Activated CD4-positive, alpha-beta T cell treated with anti-CD3 and anti-CD28 coated beads, Interleukin-2, Interleukin-4, amounts not matched to agents 100 ng/mL and 50 ng/mL, durations not matched to agents 16 hours and 8 hours (primary cell): ENCODE measurements around the gene CCNB1.
"Not testable (repeated sequence)": the region's sequence is repeated elsewhere in the genome, so short reads cannot be mapped to it uniquely, and the experiment has no call there.

Experiments
- DNase-seq: peaks from one replicate; pipeline ENCODE4 v3.0.0-alpha.2; 2020; ENCODE audit warnings: low spot score

The CCNB1 gene

DNA sequence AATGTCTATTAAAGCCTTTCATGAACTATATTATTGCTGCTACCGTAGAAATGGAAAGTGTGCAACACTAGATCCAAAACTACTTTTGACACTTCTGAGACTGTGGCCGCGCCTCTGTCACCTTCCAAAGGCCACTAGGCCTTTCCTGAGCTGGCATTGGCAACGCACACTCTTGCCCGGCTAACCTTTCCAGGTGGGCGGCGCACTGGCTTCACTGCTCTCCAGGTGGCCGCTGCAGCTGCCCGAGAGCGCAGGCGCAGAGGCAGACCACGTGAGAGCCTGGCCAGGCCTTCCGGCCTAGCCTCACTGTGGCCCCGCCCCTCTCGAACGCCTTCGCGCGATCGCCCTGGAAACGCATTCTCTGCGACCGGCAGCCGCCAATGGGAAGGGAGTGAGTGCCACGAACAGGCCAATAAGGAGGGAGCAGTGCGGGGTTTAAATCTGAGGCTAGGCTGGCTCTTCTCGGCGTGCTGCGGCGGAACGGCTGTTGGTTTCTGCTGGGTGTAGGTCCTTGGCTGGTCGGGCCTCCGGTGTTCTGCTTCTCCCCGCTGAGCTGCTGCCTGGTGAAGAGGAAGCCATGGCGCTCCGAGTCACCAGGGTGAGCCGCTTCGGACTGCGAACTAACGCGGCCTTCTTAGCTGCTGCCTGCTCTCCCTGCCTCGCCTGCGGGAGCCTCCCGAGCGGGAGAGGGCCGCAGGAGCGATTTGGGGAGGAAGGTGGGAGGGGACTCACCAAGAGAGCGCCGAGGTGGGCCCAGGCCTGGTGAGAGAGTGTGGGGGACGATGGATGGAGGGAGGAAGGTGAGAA is at the start of gene CCNB1:
Gene CCNB1, plus strand, starts transcription at position 465 of the 807 bp plus-strand sequence. Its CDS starts 113 bp downstream, at position 578.
- DNase-seq: peak; percentile 99

- DNase-seq: no peak
Measured at GRCh38 chr5:69129413-69129812, 37.5 kb upstream of the CCNB1 start.

DNA sequence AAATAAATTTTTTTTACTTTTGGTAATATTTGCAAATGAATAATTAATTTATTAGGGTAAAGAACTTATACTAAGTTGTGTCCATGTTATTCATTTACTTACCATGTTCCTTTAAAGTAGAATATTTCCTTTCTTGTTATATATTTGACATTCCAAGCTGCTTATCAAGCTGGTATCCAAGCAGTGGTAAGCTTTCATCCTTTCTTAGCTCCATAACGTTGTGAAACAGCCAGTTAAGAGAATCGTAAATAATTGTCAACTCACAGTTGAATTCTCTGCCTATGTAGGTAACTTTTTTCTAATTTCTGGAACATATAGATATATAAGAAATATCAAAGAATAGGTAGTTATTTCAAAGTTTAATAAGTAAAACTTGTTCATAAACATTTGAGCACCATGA is 36.7 kb upstream of the CCNB1 start:
- no peak for DNase-seq

- no peak for DNase-seq
Measured at GRCh38 chr5:69131304-69131703, 35.6 kb upstream of the CCNB1 start.

- DNase-seq: no peak
Measured at GRCh38 chr5:69134126-69134525, 32.8 kb upstream of the CCNB1 start.

GRCh38 chr5:69136293-69136692 is 30.7 kb upstream of the CCNB1 start:
- no peak for DNase-seq

DNA sequence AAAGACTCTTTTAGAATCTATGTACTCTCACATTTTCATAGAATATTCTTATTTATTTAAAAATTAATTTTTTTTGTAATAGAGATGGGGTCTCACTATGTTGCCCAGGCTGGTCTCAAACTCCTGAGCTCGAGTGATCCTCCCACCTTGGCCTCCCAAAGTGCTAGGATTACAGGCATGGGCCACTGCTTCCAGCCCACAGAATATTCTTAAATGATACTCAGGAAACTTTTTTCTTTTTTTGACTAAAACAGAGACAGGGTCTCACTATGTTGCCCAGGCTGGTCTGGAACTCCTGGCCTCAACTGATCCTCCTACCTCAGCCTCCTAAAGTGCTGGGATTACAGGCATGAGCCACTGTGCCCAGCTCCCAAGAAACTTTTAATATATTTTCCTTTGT is 29.7 kb upstream of the CCNB1 start:
- not testable (repeated sequence) for DNase-seq

- no peak for DNase-seq
Measured at GRCh38 chr5:69137807-69138206, 29.1 kb upstream of the CCNB1 start.

- DNase-seq: no peak
Measured at GRCh38 chr5:69138766-69139165, 28.2 kb upstream of the CCNB1 start.

GRCh38 chr5:69140239-69140638 is 26.7 kb upstream of the CCNB1 start:
- DNase-seq: not testable (repeated sequence)

DNA sequence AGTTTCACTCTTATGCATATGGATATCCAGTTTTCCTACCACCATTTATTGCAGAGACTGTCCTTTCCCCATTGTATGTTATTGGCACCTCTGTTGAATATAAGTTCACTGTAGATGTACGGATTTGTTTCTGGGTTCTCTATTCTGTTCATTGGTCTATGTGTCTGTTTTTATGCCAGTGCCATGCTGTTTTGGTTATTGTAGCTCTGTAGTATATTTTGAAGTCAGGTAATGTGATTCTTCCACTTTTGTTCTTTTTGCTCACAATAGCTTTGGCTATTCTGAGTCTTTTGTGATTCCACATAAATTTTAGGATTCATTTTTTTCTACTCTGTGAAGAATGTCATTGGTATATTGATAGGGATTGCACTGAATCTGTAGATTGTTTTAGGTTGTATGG is 26.1 kb upstream of the CCNB1 start:
- DNase-seq: no peak

GRCh38 chr5:69148576-69148975 is 18.4 kb upstream of the CCNB1 start:
- not testable (repeated sequence) for DNase-seq

- no peak for DNase-seq
Measured at GRCh38 chr5:69148981-69149675, 17.8 kb upstream of the CCNB1 start.

- DNase-seq: no peak
Measured at GRCh38 chr5:69149676-69150010, 17.3 kb upstream of the CCNB1 start.

- DNase-seq: no peak
Measured at GRCh38 chr5:69152731-69153130, 14.2 kb upstream of the CCNB1 start.

DNA sequence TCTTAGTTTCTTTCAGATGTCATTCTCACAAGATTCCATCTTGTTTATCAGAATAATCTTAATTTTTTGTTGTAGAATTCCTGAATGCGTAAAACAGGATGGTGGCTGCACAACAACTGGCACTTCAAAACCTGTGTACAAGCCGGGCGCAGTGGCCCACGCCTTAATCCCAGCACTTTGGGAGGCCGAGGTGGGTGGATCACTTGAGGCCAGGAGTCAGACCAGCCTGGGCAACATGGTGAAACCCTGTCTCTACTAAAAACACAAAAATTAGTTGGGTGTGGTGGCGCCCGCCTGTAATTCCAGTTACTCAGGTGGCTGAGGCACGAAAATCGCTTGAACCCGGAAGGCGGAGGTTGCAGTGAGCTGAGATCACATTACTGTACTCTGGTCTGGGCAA is 10.5 kb upstream of the CCNB1 start:
- DNase-seq: no peak

DNA sequence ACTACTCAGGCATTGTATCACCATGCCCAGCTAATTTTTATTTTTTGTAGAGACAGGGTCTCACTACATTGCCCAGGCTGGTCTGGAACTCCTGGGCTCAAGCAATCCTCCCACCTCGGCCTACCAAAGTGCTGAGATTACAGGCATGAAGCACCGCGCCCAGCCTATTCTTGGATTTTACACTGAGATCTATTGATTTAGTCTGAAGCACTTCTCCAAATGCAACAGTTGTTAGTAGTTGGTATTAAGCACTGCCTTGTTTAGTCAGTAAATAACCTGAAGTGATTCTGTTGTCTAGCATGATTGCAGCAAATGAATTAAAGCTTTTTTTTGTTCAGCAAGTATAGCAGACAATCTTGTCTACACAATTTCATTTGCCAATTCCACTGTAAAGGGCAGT is 8.9 kb upstream of the CCNB1 start:
- DNase-seq: no peak

DNA sequence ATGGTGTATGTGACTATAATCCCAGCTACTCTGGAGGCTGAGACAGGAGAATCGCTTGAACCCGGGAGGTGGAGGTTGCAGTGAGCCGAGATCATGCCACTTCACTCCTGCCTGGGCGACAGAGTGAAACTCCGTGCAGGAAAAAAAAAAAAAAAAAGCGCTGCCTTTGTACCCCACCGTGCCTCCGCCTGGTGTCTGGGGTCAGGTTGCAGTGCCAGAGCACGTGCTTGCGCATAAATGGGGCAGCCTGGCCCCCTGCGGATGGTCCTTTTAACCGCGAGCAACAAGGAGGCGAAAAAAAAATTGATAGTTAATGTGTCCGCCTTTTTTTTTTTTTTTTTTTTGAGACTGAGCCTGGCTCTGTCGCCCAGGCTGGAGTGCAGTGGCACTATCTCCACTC is 6.3 kb upstream of the CCNB1 start:
- no peak for DNase-seq

GRCh38 chr5:69167493-69167855 is 524 bp downstream of the CCNB1 start:
- peak; percentile 16 for DNase-seq

DNA sequence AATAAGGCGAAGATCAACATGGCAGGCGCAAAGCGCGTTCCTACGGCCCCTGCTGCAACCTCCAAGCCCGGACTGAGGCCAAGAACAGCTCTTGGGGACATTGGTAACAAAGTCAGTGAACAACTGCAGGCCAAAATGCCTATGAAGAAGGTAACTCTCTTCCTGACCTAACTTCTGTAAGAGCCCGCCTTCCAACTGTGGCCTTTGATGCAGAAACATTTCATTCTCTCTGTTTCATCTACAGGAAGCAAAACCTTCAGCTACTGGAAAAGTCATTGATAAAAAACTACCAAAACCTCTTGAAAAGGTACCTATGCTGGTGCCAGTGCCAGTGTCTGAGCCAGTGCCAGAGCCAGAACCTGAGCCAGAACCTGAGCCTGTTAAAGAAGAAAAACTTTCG is 979 bp downstream of the CCNB1 start:
- DNase-seq: no peak

DNA sequence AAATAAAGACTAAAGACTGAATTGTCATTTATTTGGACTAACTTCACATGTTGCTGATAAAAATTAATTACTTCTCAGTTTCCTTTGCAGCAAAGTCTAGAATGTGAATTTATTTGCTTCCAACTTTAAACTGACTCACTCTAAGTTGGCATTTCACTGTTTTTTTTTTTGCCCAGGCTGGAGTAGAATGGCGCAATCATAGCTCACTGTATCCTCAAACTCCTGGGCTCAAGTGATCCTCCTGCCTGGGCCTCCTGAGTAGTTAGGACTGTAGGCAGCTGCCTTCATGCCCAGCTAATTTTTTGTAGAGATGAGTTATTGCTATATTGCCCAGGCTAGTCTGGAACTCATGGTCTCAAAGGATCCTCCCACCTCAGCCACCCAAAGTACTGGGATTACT is 3.5 kb downstream of the CCNB1 start:
- no peak for DNase-seq

DNA sequence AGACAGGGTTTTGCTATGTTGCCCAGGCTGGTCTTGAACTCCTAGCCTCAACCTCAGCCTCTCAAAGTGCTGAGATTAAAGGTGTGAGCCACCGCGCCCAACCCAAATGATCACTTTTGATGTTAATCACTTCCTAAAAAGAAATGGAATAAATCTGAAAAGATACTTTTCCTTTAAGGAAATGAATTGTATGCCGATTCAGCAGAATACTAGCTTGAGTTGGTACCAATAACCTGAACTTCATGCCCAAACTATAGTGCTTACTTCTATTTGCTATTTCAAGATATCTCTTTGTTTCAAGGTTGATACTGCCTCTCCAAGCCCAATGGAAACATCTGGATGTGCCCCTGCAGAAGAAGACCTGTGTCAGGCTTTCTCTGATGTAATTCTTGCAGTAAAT is 4.0 kb downstream of the CCNB1 start:
- no peak for DNase-seq

GRCh38 chr5:69181659-69182293 is 14.8 kb downstream of the CCNB1 start:
- DNase-seq: not testable (repeated sequence)
